ENCODE measurements around the gene LDLRAD4.

DNA sequence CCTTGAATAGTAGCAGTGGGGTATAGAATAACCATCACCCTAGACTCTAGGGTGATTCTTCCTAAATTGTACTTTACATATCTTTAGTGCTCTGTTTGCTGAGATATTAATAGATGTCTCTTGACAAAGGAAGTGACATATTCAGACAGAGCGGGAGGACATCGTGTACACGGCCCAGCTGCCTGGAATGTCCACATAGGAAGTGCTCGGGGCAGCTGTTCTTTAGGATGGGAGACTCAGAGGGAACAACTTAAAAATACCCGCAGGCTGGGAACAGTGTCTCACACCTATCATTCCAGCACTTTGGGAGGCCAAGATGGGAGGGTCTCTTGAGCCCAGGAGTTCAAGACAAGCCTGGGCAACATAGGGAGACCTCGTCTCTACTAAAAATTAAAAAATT lies 301.7 kb downstream of the LDLRAD4 start:
- TF ChIP-seq, protein P1, sequence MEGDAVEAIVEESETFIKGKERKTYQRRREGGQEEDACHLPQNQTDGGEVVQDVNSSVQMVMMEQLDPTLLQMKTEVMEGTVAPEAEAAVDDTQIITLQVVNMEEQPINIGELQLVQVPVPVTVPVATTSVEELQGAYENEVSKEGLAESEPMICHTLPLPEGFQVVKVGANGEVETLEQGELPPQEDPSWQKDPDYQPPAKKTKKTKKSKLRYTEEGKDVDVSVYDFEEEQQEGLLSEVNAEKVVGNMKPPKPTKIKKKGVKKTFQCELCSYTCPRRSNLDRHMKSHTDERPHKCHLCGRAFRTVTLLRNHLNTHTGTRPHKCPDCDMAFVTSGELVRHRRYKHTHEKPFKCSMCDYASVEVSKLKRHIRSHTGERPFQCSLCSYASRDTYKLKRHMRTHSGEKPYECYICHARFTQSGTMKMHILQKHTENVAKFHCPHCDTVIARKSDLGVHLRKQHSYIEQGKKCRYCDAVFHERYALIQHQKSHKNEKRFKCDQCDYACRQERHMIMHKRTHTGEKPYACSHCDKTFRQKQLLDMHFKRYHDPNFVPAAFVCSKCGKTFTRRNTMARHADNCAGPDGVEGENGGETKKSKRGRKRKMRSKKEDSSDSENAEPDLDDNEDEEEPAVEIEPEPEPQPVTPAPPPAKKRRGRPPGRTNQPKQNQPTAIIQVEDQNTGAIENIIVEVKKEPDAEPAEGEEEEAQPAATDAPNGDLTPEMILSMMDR (IDR thresholded peaks at IDR 0.05), result no peak
- no peak for TF ChIP-seq POLR2A (IDR thresholded peaks at IDR 0.05)

All from lower leg skin (tissue), 3 donors.